Mucosa of descending colon (tissue), 3 donors: Measurements from ENCODE around the gene C16orf46. TPM values are rescaled to one million over a fixed set of nuclear protein-coding genes. Genes with fewer than 3 reads are reported as not detected.

Source experiments
- ATAC-seq: fragments of 200-7000 bp; cut with Tn5 transposase; one replicate; pipeline ENCODE4 v1.9.1; 2020; ENCODE audit warnings: mild to moderate bottlenecking, moderate library complexity
- DNase-seq, 3 donors: peaks; one replicate each; pipeline ENCODE4 v3.0.0-alpha.2; 2020
- H3K36me3 ChIP-seq: fragments of 200-600 bp; one replicate; pipeline ENCODE4 v1.8.0; 2021; ENCODE audit warnings: low read depth, mild to moderate bottlenecking
- H3K4me1 ChIP-seq: fragments of 200-600 bp; one replicate; pipeline ENCODE4 v1.8.0; 2021; ENCODE audit warnings: low read depth, mild to moderate bottlenecking
- H3K4me3 ChIP-seq: fragments of 200-600 bp; one replicate; pipeline ENCODE4 v1.8.0; 2021; ENCODE audit warnings: mild to moderate bottlenecking
- H3K9me3 ChIP-seq: fragments of 200-600 bp; one replicate; pipeline ENCODE4 v1.8.0; 2021; ENCODE audit warnings: mild to moderate bottlenecking
- CTCF ChIP-seq: fragments of 200-600 bp; IDR thresholded peaks from one replicate; pipeline ENCODE4 v1.8.0; 2022; ENCODE audit warnings: antibody characterized with exemption, mild to moderate bottlenecking
- intact Hi-C, 2 donors: fragments of 100-400 bp; cut with DNase I in 1 of 2; cut with micrococcal nuclease in 1 of 2; formaldehyde crosslinking; loops; one replicate each; pipeline versions ENCODE4 v1.11.0 to v1.11.1; 2022; cut with DNase I, micrococcal nuclease
- long read RNA-seq, 2 donors: library from polyadenylated mRNA; unstranded; transcript quantifications; one replicate each; pipeline ENCODE4 v2.0.0, GENCODE V29; 2019 to 2021
- total RNA-seq, 3 donors: library from RNA; stranded (reverse); fragmentation: NEBNext Ultra II Directional in 2 of 3; extraction: Animal tissue kit (Norgen Biotek cat#: 25700) in 2 of 3; gene quantifications; one replicate each; pipeline versions ENCODE4 v1.2.1 to v1.2.4, GENCODE V29; 2021 to 2023
- donor health status: DM: no; HTN: no; CAD: no; lungs with moderate emphysema.
- donor health status: DM: no; HTN: no; CAD: no.
- donor health status: DM: no; HTN: yes; CAD: no.

The C16orf46 gene
- 1 to 10 TPM in 1 of 3 donors, under 1 TPM in 2; 0.39 to 1.6 (median 0.58) TPM for total RNA-seq
- long read RNA-seq, donor 1: 0 reads
- long read RNA-seq, donor 2: 0 reads

- Histone ChIP-seq H3K4me3 (peak within 1 kb of the TSS; percentile 70), H3K36me3 (no peaks in the 10 kb centered on the region), H3K4me1 (peaks cover 8% of the 10 kb centered on the region), H3K9me3 (no peaks in the 10 kb centered on the region)
- ATAC-seq (peak; percentile 98), DNase-seq (peak; percentile 99)
- intact Hi-C loops: no loop called here
- TF ChIP-seq CTCF: no peak
Measured at GRCh38 chr16:81077076-81077940, at the start of gene C16orf46. Gene C16orf46 (minus strand): TSS chr16:81077238. CDS start chr16:81063955, 13,283 bp downstream.

- no peak for TF ChIP-seq CTCF
- DNase-seq: no peak
- Histone ChIP-seq H3K4me1 (no peaks in the 10 kb centered on the region), H3K9me3 (no peaks in the 10 kb centered on the region), H3K36me3 (no peaks in the 10 kb centered on the region), H3K4me3 (no peak overlapping the region)
- intact Hi-C loops: no loop called here
- no peak for ATAC-seq
Measured at GRCh38 chr16:81123092-81123852, 46.2 kb upstream of the C16orf46 start.

- Histone ChIP-seq H3K9me3 (no peaks in the 10 kb centered on the region), H3K36me3 (no peaks in the 10 kb centered on the region), H3K4me3 (no peak overlapping the region), H3K4me1 (no peaks in the 10 kb centered on the region)
- intact Hi-C loops: no loop called here
- ATAC-seq: no peak
- no peak for TF ChIP-seq CTCF
- DNase-seq: no peak
Measured at GRCh38 chr16:81121474-81121990, 44.5 kb upstream of the C16orf46 start.

- ATAC-seq (no peak), DNase-seq (no peak)
- TF ChIP-seq CTCF: no peak
- Histone ChIP-seq H3K4me3 (no peak overlapping the region), H3K4me1 (no peaks in the 10 kb centered on the region), H3K36me3 (no peaks in the 10 kb centered on the region), H3K9me3 (no peaks in the 10 kb centered on the region)
- intact Hi-C loops: no loop called here
Measured at GRCh38 chr16:81117436-81117835, 40.4 kb upstream of the C16orf46 start.

GRCh38 chr16:81116285-81116684, 39.2 kb upstream of the C16orf46 start:
- no peaks in the 10 kb centered on the region for H3K9me3 ChIP-seq
- H3K36me3 ChIP-seq: no peaks in the 10 kb centered on the region
- TF ChIP-seq CTCF: no peak
- intact Hi-C loops: no loop called here
- H3K4me3 ChIP-seq: no peak overlapping the region
- no peak for ATAC-seq
- no peak for DNase-seq
- no peaks in the 10 kb centered on the region for H3K4me1 ChIP-seq
